Endometrium (tissue), 2 donors: ENCODE results near the gene ETV3.

Experiments
- FAIRE-seq: peaks from 2 replicates; lab custom pipeline; 2012; peaks lifted over from hg19 to GRCh38; lab: Jason Lieb, UNC
- donor health status: control.
- donor health status: control.

ETV3 gene

DNA sequence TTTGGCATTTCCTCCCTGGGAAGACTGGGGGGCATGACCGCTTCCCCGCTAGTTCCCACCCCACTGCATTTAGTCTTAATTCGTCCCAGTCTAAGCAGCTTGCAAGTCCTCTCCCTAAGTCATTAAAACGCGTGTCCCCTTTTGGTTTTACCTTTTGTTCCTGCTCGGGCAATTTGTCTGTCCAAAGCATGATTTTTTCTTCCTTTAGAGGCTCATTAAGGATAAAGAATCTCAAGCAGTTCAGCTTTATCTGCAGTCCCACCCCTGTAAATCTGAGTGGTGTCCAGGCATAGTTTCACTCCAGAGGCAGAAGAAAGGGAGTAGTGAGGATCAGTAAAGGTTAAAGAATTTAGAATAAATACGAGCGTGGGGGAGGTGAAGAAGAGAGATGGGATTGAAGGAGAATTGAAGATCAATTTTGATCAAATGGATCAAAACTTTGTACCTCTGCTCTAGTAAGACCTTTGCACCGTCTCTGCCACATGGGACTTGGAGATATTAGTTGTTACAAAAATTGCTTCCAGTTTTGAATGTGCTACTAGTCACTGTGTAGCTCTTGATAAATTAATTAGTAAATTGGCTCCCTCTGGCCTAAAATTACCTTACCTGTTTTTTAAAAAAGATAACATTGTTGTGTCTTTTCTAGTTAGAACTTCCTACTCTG, 989 bp upstream of the ETV3 start:
- no peak for FAIRE-seq

DNA sequence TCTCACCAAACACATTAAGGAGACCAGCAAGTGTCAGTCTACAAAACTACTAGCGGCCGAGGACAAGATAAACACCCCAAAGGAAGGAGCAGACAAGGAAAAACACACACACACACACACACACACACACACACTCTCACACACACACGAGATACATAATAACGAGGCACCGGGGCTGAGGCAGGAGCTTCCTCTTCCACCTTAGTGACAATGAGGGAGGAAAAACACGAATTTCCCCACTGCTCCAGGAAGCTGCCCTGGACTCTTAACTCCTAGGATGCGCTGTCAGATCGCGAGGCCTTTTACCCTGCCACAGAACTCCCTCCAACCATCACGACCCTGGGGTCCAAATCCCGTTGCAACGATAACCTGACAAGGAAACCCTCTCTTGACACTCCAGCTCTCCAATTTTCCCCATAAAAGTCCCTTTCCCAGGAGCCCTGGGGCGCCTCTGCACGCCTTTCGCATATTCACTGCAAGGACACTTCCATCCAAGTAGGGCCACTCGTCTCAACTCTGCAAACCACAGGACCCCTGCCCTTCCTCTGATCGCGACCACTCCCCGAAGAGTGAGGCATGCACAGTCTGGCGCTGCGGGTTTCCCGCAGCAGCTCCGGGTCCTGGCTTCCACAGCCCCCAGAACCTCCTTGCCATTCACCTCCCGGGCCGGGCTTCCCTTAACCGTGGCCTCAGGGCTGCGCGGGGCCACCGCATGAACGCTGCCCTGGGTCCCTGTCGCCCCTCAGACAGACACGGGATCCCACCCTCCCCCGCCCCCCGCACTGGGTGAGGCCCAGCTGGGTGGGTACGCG, 581 bp downstream of the ETV3 start:
- no peak for FAIRE-seq

DNA sequence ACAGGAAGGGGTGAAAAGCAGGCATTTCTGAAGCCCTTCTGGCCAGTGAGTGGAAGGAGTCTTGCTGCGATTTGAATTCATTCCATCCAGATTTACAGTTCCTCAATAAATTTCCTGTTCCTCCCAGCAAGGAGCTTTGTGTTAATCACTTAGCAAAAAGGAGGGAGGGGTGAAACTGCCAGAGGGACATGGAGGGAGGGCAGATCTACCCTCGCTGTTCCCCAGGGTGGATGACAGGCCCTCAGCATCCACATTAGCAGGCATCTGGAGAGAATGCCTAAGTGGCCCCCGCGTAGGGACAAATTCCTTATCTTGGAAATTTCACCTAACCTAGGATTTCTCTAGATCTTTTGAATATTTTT, 1.2 kb downstream of the ETV3 start:
- no peak for FAIRE-seq

DNA sequence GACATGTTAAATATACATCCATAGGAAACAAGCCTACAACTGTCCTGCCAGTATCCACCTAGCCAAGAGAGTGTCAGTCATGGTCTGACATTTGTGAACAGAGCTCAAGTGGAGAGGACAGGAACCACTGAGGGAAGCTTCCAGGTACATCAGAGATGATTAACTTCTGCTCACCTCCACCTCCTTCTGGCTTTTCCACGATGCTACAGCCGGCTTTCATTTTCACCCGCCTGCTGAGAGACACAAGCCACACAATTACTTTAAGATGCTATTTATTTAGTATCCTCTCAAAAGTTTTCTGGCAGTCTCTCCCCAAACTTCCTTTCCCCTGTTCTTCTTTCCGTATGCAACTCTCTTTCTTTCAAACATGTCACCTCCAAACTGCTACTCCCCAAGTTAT, 2.1 kb downstream of the ETV3 start:
- FAIRE-seq, result no peak

DNA sequence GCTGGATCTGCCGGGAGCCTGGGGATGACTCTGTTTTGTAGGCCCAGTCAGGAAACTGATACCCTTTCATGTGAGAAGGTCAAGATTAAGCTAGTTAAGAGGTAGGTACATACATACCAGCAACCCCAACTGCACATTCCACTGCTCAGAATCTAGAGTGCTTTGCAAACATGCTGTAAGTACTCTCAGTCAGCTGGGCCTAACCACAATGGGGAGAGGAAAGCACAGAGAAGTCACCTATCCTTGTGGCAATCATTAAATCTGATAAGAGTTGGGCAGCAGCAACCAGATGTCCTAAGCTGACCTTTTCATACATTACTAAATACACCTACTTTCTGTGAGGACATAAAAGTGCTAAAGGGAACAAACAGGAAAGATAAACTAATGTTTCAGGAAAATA, 2.5 kb downstream of the ETV3 start:
- FAIRE-seq, result no peak

DNA sequence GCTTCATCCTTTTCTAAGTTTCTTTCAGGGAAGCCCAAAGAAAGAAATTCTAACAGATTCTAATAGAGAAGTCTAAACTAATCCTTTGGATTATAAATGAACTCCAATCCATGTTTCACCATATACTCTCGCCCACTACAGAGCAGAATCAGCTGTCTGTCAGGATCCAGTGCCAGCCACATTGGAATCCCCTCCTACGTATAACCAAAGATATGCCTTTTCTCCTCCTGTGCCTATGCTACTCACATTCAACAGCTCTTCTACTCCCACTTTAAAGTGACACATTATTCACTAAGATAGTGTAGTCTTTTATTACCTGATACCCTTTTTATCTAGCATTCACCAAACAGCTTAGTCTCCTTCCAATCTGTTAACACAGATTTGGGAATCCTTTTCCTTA, 3.1 kb downstream of the ETV3 start:
- no peak for FAIRE-seq

DNA sequence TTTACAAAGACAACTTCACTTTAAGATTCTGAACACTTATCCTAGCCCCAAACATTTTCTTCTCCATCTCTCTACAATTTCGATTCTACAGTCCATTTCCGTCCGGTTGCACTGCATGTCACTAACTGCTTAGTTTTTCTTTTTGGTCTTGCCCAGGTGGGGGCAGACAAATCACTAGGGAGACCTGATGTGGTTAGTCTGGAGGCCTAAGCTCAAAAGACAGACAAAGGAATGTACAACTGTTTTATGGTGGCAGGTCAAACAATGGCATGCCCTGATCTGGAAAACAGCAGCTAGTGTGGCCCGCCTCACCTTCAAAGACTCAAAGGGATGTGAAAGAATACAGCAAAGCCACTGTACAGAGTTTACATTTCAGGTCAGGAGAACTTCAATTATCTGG, 3.8 kb downstream of the ETV3 start:
- no peak for FAIRE-seq

DNA sequence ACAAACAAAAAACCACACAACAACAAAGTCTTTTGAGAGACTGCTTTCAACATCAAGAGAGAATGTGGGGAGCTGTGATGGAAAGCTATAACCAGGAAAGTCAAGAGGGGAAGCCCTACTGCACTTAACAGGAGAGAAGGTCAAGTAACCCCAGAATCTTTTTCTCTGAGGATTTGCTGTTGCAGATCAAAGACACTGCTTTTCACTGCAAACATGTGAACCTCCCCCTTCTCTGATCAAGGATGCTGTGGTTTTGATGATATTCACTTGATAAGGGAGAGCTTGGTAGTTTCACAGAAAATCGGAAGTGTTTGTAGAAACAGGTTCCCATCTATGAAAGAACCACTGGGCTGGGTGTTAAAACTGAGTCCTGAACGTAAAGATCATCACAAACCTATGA, 4.8 kb downstream of the ETV3 start:
- no peak for FAIRE-seq

DNA sequence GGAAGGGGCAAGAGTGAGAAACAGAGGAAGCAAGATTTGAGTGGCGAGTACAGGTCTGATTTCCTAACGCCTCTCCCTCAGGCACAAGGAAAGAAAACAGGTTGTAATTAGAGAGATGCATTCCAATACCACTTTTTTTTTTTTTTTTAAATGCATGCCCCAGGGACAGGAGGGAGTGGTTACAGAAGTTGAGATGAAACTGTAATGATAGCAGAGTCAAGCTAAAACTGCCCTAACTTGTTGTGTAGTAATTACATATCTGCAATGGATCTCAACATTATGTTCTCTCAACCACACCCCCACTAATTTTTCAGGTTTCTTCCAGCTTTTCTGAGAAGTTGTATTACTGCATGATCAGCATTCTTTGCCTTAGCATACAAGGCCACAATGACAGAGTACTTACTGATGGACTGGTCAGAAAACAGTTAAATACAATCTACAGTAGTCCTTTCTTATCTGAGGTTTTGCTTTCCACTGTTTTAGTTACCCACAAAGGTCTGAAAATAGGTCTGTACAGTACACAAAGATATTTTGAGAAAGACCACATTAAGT, 5.5 kb downstream of the ETV3 start:
- FAIRE-seq, result no peak

DNA sequence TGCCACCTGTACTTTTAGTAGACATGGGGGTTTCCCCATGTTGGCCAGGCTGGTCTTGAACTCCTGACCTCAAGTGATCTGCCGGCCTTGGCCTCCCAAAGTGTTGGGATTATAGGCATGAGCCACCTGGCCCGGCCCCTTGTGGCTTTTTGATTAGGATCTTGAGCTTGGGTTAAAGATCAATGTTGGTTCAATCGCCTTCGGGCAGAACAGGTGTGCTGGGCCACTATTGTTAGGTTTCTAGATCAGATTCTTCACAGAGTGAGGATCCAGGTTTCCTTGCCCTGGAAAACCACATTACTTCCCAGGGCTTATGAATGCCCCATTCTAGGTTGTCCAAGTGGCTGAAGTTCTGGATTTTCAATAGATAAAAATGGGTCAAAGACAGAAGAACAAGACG, 6.1 kb downstream of the ETV3 start:
- FAIRE-seq, result no peak

DNA sequence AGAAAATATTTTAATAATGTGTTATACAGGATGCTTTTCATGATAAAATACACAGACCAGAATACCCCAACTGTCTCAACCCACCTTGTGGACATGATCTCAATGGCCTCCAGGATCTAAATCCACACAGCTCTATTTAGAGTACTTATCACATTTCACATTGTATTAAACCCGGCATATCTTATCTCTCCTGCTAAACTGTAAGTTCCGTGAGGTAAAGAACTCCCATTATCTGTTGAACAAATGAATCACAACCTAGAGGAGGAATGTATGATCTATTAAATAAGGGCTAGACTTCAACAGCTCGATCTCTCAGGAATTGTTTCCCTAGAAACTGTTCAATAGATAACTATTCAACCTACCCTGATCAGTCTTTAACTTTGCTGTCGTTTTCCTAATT, 6.9 kb downstream of the ETV3 start:
- no peak for FAIRE-seq

DNA sequence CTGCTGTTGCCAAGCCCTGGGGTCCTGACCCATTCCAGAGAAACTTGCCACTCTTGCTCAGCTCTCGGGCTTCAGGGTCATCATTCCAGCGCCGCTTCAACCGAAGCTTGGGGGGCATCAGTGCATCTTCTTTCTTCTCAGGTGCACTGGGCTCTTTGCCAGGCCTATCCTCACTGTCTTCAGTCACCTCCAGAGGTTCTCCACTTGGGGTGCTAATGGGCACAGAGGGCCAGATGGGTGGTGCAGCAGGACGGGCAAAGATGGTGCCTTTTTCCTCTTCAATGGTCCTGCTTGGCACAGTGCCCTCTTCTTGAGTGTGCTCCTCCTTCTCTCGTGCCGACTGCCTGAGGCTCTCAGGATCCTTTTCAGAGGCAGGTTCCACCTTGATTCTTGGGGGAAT, 13.3 kb downstream of the ETV3 start:
- FAIRE-seq, result no peak

DNA sequence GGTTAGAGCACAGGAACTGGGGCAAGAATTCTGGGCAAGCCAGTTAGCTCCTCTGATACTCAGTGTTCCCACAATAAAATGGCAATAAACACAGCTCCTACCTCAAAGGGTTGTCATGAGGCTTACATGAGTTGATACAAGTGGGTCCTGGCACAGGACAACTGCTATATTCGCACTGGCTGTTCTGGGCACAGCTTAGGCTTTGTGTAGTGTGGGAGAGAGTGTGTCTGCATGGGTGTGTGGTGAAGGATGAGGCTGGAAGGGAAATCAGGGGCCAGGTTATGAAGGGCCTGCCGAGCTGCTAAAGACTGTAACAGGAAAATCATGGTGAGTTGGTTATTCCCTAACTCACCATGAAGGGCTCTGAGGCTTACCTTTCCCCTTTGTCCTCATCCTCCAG, 18.7 kb downstream of the ETV3 start:
- no peak for FAIRE-seq

DNA sequence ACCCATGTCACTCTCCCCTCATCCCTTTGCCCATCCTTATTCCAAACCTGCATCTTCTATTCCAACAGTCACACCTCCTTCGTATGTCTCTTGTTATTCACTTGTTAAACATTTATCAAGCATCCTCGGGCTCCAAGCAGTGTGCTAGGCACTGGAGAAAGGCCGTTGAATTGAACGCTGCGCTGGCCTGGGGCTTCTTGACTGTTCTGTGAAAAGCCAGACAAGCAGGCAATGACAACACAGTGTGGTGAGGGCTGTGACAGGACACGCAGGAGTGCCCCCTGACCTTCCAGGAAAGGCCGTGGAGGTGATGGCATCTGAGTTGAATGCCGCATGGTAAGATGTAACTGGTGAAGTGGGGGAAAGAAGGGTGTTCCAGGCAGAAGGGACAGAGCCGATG, 19.2 kb downstream of the ETV3 start:
- no peak for FAIRE-seq

DNA sequence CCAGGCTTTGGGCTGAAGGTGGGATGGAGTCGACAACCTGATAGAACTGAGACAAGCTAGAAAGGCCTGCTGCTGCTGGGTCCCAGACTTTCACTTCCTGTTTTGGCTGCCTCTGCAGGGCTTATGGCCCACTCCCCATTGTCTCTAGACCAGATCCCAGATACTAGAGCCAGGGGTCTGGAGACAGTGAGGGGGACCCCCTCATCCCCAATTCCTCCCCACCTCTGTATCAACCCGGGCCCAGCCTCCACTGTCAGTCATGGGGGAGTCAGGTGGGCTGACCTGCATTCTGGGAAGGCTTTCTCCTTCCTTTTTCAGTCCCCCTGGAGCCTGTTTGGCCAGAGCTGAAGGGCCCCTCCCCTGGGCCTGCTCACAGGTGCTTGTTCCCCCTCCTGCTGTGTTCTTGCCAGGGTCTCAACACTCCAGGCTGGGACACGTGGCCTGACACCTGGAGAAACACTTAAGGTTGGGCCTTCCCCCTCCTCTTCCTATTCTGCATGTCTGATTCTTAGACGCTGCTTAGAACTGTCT, 20.6 kb downstream of the ETV3 start:
- no peak for FAIRE-seq

DNA sequence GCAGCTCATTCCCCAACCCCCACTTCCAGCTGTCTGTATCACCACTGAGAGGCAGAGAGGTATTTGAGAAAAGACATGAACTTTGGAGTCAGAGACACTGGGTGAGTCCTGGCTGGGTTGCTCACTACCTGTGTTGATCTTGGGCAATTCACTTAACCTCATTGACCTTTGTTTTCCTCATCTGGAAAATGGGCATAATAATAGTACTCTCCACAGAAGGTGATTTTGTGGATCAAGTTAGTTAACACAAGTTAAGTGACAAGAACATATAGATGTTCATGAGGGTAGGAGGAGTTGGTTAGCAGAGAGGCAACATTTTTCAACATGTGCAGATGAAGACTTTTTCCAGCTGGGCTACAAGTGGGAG, 21.5 kb downstream of the ETV3 start:
- no peak for FAIRE-seq

DNA sequence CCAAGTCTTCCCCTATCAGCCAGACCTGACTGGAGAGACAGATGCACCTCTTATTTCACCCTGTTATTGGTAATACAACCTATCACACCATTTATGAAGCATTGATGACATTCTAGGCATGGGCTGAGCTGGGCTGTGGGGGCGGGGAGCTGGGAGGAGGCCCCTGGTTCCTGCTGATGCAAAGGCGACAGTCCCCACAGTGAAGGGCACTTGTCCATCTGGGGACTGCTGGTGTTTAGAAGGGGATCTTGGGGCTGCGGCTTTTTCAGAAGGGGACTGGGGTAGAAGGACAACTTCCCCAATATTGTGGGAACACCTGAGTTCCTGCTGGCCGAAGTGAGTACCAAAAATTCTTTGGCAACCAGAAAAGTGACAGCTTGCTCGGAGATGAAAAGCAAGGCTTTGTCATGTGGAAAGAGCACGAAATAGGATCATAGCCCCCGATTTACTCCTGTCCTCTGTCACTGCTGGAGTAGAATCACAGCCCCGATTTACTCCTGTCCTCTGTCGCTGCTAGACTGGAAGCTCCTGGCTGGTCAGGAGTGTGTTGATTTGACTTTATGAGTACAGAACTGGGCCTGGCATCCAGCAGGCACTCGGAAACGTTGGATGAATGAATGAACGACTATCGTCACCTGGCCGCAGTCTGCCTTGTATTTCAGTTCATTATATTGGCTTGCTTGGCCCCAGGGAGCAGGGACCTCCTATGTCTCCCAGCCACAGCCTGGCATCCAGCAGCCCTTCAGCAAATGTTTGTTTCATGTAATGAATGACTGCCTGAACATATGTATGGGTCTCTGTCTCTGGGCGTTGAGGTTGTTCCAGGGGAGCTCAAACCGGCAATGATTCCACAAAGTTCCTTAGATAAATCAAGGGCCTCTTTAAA, 22.1 kb downstream of the ETV3 start:
- FAIRE-seq, result no peak

DNA sequence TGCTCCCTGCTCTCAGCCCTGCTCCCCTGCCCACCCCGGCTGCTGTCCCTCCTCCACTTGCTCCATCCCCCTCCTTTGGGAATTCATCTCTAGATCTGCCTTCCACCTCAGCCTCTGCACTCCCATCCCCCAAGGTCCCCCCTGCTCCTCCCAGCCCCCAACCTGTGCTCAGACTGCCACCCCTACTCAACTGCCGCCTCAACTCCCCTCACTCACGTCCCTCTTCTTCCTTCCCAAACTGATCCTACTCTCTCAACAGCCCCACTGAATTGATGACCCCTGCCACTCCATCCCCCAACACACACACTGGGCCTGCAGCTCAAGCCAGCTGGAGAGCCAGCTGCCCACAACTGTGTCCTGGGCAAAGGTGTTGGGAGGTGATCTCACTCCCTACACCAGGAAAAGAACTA, 22.8 kb downstream of the ETV3 start:
- no peak for FAIRE-seq

DNA sequence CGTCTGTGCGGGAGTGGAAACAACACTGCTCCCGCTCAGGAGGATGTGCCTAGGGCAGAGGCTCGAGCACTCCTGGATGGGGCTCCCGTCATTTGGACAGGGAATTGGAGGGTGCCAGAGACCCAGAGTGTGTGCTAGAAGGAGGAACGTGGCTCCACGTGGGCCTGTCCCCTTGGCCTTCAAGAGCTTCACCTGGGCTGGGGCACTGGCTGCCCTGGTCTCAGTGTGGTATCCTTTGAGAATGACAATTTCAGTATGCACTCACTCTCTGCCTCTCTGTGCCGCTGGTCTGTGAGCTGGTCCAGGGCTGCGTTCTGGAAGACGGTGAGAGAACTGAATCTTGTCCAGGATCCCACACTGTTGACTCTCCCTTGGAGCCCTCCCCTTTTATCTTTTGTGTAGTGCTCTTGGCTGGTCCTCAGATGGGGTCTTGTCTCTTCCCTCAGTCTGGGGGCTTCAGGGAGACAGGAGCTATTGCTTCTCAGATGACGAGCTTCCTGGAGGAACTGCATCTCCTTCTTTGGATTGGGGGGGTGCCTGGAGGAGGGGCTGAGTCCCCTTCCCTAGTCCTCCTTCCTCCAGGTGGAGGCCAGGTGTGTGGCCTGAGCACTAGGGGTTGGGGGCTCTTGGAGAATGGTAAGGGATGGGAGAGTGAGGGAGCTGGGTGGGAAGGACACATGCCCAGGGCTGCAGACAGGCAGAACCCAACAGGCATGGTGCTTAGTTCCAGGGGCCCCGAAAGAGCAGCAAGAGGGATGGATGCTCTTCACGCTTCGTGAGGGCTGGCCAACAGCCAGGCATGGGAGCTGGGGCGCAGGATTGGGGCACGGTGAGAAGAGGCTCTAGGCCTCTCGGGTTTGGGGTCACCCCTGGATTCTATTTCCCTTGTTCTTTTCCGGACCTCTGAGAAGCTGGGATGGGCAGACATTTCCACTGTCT, 23.7 kb downstream of the ETV3 start:
- no peak for FAIRE-seq

DNA sequence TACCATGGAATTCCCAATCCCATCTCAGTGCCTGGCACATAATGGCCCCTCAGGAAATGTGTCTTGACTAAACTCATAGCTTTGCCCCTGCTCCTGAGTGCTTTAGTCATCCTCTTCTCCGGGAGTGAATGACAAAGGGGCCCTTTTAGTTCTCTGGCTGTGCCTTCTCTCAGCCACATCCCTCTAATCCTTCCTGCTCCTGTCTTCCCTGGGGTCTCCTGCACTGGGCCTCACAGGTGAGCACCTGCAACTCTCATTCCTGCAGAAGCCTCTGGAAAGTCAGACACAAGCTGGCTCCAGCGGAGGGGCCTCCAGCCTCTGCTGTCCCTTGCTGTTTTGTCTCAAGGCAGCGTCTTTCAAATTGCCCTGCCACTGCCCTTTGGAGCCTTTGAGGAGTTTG, 24.6 kb downstream of the ETV3 start:
- FAIRE-seq, result no peak

DNA sequence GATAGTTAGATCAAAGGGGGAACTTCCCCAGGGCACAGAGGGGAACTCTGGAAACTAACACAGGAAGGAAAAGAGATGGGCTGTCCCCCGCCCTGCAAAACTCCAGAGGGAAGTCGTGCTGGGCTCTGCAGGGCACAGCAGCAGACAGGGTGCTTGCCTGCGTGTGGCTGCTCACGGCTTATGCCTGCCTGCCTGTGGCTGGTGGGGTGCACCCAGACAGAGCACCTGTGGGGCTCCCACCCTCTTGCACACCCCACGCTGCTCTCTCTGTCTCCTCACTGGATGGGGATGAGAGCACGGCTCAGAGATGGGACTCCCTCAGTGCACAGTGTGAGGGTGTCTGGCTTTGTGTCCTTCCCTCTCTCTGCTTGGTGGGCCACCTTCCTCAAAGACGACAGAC, 25.1 kb downstream of the ETV3 start:
- FAIRE-seq, result no peak
